SK-N-SH (cell line): ENCODE measurements around the gene HEY2.

Experiments
- EZH2phosphoT487 ChIP-seq: fragments of 200-600 bp; sonication (generic); IDR thresholded peaks from 2 replicates; pipeline ENCODE4 v1.6.1; 2017; ENCODE audit warnings: low read depth, mixed run types, mild to moderate bottlenecking, antibody characterized with exemption, moderate library complexity, borderline replicate concordance
- GABPA ChIP-seq: IDR thresholded peaks from 2 replicates; pipeline ENCODE4 v1.4.0; 2012; ENCODE audit warnings: low read depth, mild to moderate bottlenecking
- RCOR1 ChIP-seq: fragments of 150-350 bp; IDR thresholded peaks from 2 replicates; pipeline ENCODE4 v1.6.1; 2017; ENCODE audit warnings: antibody characterized with exemption, low read length

DNA sequence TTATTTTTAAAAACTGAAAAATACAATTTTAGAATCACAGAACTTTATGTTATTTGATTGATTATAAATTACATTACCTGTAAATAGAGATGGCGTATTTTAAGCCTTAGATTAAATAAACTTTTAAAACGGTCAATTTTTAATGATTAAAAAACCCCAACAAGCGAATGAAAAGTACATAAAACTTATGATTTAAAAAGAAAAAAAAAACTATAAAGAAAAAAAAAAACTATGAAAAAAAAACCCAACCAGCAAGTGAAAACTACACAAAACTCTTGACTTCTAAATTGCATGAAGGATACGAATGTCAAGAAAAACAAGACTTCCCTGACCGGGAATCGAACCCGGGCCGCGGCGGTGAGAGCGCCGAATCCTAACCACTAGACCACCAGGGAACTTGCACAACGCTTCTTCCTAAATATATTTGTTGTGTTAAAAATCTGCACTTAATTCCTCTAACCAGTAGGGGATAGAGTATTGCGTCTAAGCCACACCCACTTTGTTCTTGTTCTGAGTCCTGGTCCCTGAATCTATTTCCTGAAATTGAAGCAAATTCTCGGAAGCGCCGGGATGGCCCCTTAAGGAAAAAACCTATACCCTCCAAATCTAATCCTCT, 30.6 kb downstream of the HEY2 start:
- peak; percentile 73; the same call in 1 of the 2 replicates for TF ChIP-seq RCOR1
- TF ChIP-seq EZH2phosphoT487 = no peak
- no peak; the same call in 1 of the 2 replicates for TF ChIP-seq GABPA
